Parathyroid adenoma (tissue), 2 donors: ENCODE measurements around the gene KRTAP5-2.

Source experiments
- H2AFZ ChIP-seq: fragments of 300-600 bp; sonication (generic); one replicate; pipeline ENCODE4 v1.7.0; 2017; ENCODE audit warnings: antibody characterized with exemption, mild to moderate bottlenecking
- H3K27ac ChIP-seq: fragments of 300-600 bp; sonication (generic); one replicate; pipeline ENCODE4 v1.7.0; 2017
- H3K27me3 ChIP-seq: fragments of 300-600 bp; sonication (generic); one replicate; pipeline ENCODE4 v1.7.0; 2017; ENCODE audit warnings: low read length; ENCODE audit not compliant: control insufficient read depth, insufficient read depth
- H3K36me3 ChIP-seq: fragments of 300-600 bp; sonication (generic); one replicate; pipeline ENCODE4 v1.7.0; 2017; ENCODE audit warnings: low read length; ENCODE audit not compliant: control insufficient read depth, insufficient read depth
- H3K4me1 ChIP-seq: fragments of 300-600 bp; sonication (generic); one replicate; pipeline ENCODE4 v1.7.0; 2017; ENCODE audit warnings: control low read depth
- H3K4me2 ChIP-seq: fragments of 300-600 bp; sonication (generic); one replicate; pipeline ENCODE4 v1.7.0; 2017; ENCODE audit warnings: low read length
- H3K4me3 ChIP-seq: fragments of 300-600 bp; sonication (generic); one replicate; pipeline ENCODE4 v1.7.0; 2017; ENCODE audit warnings: low read depth, low read length
- H3K79me2 ChIP-seq: fragments of 300-600 bp; sonication (generic); one replicate; pipeline ENCODE4 v1.7.0; 2017; ENCODE audit warnings: control low read depth
- H3K9ac ChIP-seq: fragments of 300-600 bp; sonication (generic); one replicate; pipeline ENCODE4 v1.7.0; 2017; ENCODE audit warnings: mild to moderate bottlenecking
- H3K9me3 ChIP-seq: fragments of 300-600 bp; sonication (generic); one replicate; pipeline ENCODE4 v1.7.0; 2017; ENCODE audit warnings: low read length; ENCODE audit not compliant: control insufficient read depth
- CTCF ChIP-seq: fragments of 300-600 bp; sonication (generic); IDR thresholded peaks from one replicate; pipeline ENCODE4 v1.7.0; 2017; ENCODE audit warnings: antibody characterized with exemption, mild to moderate bottlenecking
- donor health status: primary hyperparathyroidism.

KRTAP5-2 gene

GRCh38 chr11:1639102-1639620 is 41.1 kb upstream of the KRTAP5-2 start:
- no peak for TF ChIP-seq CTCF
- Histone ChIP-seq H3K9ac (no peak overlapping the region), H3K4me3 (no peak overlapping the region), H3K4me2 (no peak overlapping the region), H2AFZ (no peak overlapping the region), H3K36me3 (no peaks in the 10 kb centered on the region), H3K27ac (no peak overlapping the region), H3K79me2 (no peaks in the 10 kb centered on the region), H3K4me1 (peaks cover 4% of the 10 kb centered on the region), H3K27me3 (no peaks in the 10 kb centered on the region), H3K9me3 (no peaks in the 10 kb centered on the region)

- Histone ChIP-seq H3K9me3 (no peaks in the 10 kb centered on the region), H3K27me3 (no peaks in the 10 kb centered on the region), H3K4me1 (peaks cover 4% of the 10 kb centered on the region), H3K4me3 (no peak overlapping the region), H2AFZ (no peak overlapping the region), H3K79me2 (no peaks in the 10 kb centered on the region), H3K9ac (no peak overlapping the region), H3K27ac (no peak overlapping the region), H3K36me3 (no peaks in the 10 kb centered on the region), H3K4me2 (no peak overlapping the region)
- no peak for TF ChIP-seq CTCF
Observed at GRCh38 chr11:1638344-1638743, 40.2 kb upstream of the KRTAP5-2 start.

GRCh38 chr11:1637628-1638027 is 39.5 kb upstream of the KRTAP5-2 start:
- no peak for TF ChIP-seq CTCF
- Histone ChIP-seq H3K27me3 (no peaks in the 10 kb centered on the region), H3K9ac (no peak overlapping the region), H3K4me1 (peaks cover 4% of the 10 kb centered on the region), H3K36me3 (no peaks in the 10 kb centered on the region), H3K4me3 (no peak overlapping the region), H3K79me2 (no peaks in the 10 kb centered on the region), H3K9me3 (no peaks in the 10 kb centered on the region), H3K4me2 (no peak overlapping the region), H3K27ac (no peak overlapping the region), H2AFZ (no peak overlapping the region)

GRCh38 chr11:1636291-1636950 is 38.3 kb upstream of the KRTAP5-2 start:
- H3K4me1 ChIP-seq = peaks cover 4% of the 10 kb centered on the region
- H3K79me2 ChIP-seq = no peaks in the 10 kb centered on the region
- H3K27ac ChIP-seq = no peak overlapping the region
- H3K27me3 ChIP-seq = no peaks in the 10 kb centered on the region
- no peak overlapping the region for H3K4me2 ChIP-seq
- H3K4me3 ChIP-seq = no peak overlapping the region
- no peak overlapping the region for H2AFZ ChIP-seq
- no peaks in the 10 kb centered on the region for H3K9me3 ChIP-seq
- no peak for TF ChIP-seq CTCF
- no peaks in the 10 kb centered on the region for H3K36me3 ChIP-seq
- H3K9ac ChIP-seq = no peak overlapping the region

GRCh38 chr11:1633864-1634263 is 35.8 kb upstream of the KRTAP5-2 start:
- H3K9me3 ChIP-seq = no peaks in the 10 kb centered on the region
- no peaks in the 10 kb centered on the region for H3K27me3 ChIP-seq
- H3K79me2 ChIP-seq = no peaks in the 10 kb centered on the region
- no peaks in the 10 kb centered on the region for H3K4me1 ChIP-seq
- H3K27ac ChIP-seq = no peak overlapping the region
- no peak overlapping the region for H3K4me3 ChIP-seq
- no peak overlapping the region for H3K4me2 ChIP-seq
- no peaks in the 10 kb centered on the region for H3K36me3 ChIP-seq
- no peak overlapping the region for H2AFZ ChIP-seq
- no peak for TF ChIP-seq CTCF
- H3K9ac ChIP-seq = no peak overlapping the region
